ENCODE data around the gene AAK1.
"Not testable (repeated sequence)": the region's sequence is repeated elsewhere in the genome, so short reads cannot be mapped to it uniquely, and the experiment has no call there.

DNA sequence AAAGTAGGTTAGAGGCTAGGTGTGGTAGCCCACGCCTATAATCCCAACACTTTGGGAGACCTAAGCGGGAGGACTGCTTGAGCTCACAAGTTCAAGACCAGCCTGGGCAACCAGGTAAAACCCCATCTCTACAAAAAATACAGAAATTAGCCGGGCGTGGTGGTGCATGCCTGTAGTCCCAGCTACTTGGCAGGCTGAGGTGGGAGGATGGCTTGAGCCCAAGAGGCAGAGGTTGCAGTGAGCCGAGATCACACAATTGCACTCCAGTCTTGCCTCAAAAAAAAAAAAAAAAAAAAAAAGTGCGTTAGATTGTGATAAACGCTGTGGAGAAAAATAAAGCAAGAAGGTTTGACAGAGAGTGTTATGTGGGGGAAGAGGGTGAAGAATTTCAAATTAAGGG is 36.8 kb downstream of the AAK1 start:
- TF ChIP-seq, protein P1, sequence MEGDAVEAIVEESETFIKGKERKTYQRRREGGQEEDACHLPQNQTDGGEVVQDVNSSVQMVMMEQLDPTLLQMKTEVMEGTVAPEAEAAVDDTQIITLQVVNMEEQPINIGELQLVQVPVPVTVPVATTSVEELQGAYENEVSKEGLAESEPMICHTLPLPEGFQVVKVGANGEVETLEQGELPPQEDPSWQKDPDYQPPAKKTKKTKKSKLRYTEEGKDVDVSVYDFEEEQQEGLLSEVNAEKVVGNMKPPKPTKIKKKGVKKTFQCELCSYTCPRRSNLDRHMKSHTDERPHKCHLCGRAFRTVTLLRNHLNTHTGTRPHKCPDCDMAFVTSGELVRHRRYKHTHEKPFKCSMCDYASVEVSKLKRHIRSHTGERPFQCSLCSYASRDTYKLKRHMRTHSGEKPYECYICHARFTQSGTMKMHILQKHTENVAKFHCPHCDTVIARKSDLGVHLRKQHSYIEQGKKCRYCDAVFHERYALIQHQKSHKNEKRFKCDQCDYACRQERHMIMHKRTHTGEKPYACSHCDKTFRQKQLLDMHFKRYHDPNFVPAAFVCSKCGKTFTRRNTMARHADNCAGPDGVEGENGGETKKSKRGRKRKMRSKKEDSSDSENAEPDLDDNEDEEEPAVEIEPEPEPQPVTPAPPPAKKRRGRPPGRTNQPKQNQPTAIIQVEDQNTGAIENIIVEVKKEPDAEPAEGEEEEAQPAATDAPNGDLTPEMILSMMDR (IDR thresholded peaks at IDR 0.05; ENCODE audit: insufficient read depth, low read length, poor library complexity, severe bottlenecking), result not testable (repeated sequence)
- not testable (repeated sequence) for TF ChIP-seq EZH2phosphoT487 (conservative IDR thresholded peaks at IDR 0.05; ENCODE audit: low read length)
